Lung (tissue), 12 donors: ENCODE data around the gene FBN3. TPM values are rescaled to one million over a fixed set of nuclear protein-coding genes. Genes with fewer than 3 reads are reported as not detected.

Source experiments
- ATAC-seq: fragments of 200-7000 bp; cut with Tn5 transposase; one replicate; pipeline ENCODE4 v1.9.1; 2020; ENCODE audit warnings: moderate number of reproducible peaks; ENCODE audit not compliant: insufficient read depth, low FRiP score
- DNase-seq, 3 donors: peaks; one replicate each; pipeline ENCODE4 v3.0.0-alpha.2; 2013 to 2017
- H3K27ac ChIP-seq, 2 donors: one replicate each; pipeline ENCODE4 v1.5.1; 2013; ENCODE audit warnings: mild to moderate bottlenecking in 2 of 2, moderate library complexity in 2 of 2, control low read depth in 1 of 2, inconsistent platforms in 1 of 2, low read depth in 1 of 2, low read length in 1 of 2
- H3K27me3 ChIP-seq, 3 donors: one replicate each; pipeline ENCODE4 v1.5.1; 2013; ENCODE audit warnings: low read length in 2 of 3; ENCODE audit not compliant: control insufficient read depth in 3 of 3, insufficient read depth in 3 of 3
- H3K36me3 ChIP-seq, 4 donors: one replicate each; pipeline ENCODE4 v1.5.1; 2013; ENCODE audit warnings: low read length in 4 of 4, mild to moderate bottlenecking in 1 of 4, moderate library complexity in 1 of 4; ENCODE audit not compliant: control insufficient read depth in 4 of 4, insufficient read depth in 4 of 4
- H3K4me1 ChIP-seq, 5 donors: one replicate each; pipeline ENCODE4 v1.5.1; 2013; ENCODE audit warnings: low read length in 5 of 5, mild to moderate bottlenecking in 2 of 5, moderate library complexity in 1 of 5; ENCODE audit not compliant: control insufficient read depth in 5 of 5, insufficient read depth in 5 of 5
- H3K4me3 ChIP-seq: one replicate; pipeline ENCODE4 v1.5.1; 2013; ENCODE audit warnings: mild to moderate bottlenecking, control low read depth, moderate library complexity
- H3K9ac ChIP-seq, 2 donors: one replicate each; pipeline ENCODE4 v1.5.1; 2013; ENCODE audit warnings: low read length in 2 of 2, control low read depth in 1 of 2; ENCODE audit not compliant: insufficient read depth in 1 of 2
- H3K9me3 ChIP-seq, 4 donors: one replicate each; pipeline ENCODE4 v1.5.1; 2013; ENCODE audit warnings: low read length in 3 of 4, mild to moderate bottlenecking in 1 of 4, moderate library complexity in 1 of 4; ENCODE audit not compliant: control insufficient read depth in 4 of 4, insufficient read depth in 3 of 4
- WGBS, 2 donors: extraction: QIAGEN DNeasy Blood & Tissue Kit; methylation state at CpG; one replicate each; pipeline ENCODE4 v1.1.7; 2013; 5-methylcytosine and 5-hydroxymethylcytosine counted together
- polyA plus RNA-seq, 2 donors: library from polyadenylated mRNA; stranded (reverse); fragments of 200-250 nt; gene quantifications; one replicate each; pipeline ENCODE4 v1.2.1, GENCODE V29; 2013
- total RNA-seq, 2 donors: library from RNA; depleted of rRNA in 1 of 2; stranded (reverse); fragments of >200 nt in 1 of 2; gene quantifications; one replicate each; pipeline ENCODE4 v1.2.1, GENCODE V29; 2014 to 2021
- TF ChIP-seq, protein P1 (sequence below): IDR thresholded peaks from 2 replicates; pipeline ENCODE4 v1.5.1; 2012; ENCODE audit warnings: mild to moderate bottlenecking; ENCODE audit errors: control extremely low read depth, extremely low read depth
- donor health status: control.
- donor health status: control.
- donor health status: Bipolar disorder and iron deficiency.
- donor health status: healthy.
- donor health status: DM: yes; HTN: yes; CAD: no.

The FBN3 gene
- total and polyA plus RNA-seq, 4 donors = 0.32 to 26.4 (median 2.1) TPM

DNA sequence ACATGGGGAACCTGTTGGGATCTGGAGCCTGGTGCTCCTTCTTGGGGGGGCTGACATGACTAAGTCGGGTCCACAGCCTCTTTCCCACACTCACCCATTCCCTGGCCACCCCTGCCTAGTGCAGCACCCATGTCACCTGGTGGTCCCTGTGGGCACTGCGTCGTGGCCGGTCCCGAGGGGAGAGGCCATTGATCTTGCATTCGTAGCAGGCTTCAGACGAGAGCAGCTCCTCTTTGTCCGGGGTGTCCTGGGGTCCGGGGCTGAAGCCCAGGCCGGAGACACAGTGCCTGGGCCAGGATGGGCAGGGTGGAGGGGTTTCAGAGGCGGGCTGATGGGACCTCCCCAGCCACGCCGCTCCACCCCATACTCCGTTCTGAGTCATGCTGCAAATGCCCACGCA lies 77.5 kb downstream of the FBN3 start:
- no peak overlapping the region for H3K27ac ChIP-seq
- DNase-seq (no peak), ATAC-seq (no peak)
- no peak overlapping the region for H3K4me3 ChIP-seq
- peaks cover 0 to 13% (median 2%) of the 10 kb centered on the region in 4 donors for H3K36me3 ChIP-seq
- peaks cover 0 to 18% (median 5%) of the 10 kb centered on the region in 4 donors for H3K9me3 ChIP-seq
- TF ChIP-seq, protein P1, sequence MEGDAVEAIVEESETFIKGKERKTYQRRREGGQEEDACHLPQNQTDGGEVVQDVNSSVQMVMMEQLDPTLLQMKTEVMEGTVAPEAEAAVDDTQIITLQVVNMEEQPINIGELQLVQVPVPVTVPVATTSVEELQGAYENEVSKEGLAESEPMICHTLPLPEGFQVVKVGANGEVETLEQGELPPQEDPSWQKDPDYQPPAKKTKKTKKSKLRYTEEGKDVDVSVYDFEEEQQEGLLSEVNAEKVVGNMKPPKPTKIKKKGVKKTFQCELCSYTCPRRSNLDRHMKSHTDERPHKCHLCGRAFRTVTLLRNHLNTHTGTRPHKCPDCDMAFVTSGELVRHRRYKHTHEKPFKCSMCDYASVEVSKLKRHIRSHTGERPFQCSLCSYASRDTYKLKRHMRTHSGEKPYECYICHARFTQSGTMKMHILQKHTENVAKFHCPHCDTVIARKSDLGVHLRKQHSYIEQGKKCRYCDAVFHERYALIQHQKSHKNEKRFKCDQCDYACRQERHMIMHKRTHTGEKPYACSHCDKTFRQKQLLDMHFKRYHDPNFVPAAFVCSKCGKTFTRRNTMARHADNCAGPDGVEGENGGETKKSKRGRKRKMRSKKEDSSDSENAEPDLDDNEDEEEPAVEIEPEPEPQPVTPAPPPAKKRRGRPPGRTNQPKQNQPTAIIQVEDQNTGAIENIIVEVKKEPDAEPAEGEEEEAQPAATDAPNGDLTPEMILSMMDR = no peak
- H3K4me1 ChIP-seq = peaks cover 0 to 1% (median 0%) of the 10 kb centered on the region in 5 donors
- H3K9ac ChIP-seq = no peak overlapping the region
- no peaks in the 10 kb centered on the region for H3K27me3 ChIP-seq
- WGBS, 2 donors = 90 to 91% methylated on average over 15 of the region's 15 CpGs

DNA sequence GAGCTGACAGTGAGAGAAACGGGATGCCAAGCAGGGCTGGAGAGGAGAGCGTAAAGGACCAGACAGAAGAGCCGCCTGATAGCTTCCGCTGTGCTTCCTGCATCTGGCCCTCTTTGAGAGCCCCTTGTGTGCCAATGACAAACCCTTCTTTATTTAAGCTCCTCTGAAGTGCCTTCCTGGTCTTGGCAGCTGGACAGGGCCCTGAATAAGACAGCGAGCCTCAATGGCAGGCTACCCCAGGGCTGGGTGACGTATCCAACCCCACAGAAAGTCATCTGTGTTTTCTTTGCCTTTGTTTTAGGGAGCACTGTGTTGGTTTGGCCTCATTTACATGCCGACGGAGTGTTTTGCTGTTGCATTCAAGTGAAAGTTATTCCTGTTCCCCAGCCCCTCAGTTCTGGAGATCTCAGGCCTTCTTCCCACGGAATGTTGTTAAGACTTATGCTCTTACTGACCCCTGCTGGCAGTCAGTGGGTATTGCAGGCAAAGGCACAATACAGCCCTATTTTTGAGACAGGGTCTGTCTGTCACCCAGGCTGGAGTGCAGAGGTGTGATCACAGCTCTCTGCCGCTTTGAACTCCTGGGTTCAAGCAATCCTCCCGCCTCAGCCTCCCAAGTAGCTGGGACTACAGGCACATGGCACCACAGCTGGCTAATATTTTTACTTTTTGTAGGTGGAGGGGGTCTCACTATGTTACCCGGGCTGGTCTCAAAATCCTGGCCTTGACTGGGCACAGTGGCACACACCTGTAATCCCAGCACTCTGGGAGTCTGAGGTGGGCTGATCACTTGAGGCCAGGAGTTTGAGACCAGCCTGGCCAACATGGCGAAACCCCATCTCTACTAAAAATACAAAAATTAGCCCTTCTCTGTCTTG lies 80.1 kb downstream of the FBN3 start:
- Histone ChIP-seq H3K27ac (no peak overlapping the region), H3K4me3 (no peak overlapping the region), H3K4me1 (peaks cover 0 to 1% (median 0%) of the 10 kb centered on the region in 5 donors), H3K9ac (no peak overlapping the region), H3K9me3 (peaks cover 0 to 15% (median 4%) of the 10 kb centered on the region in 4 donors), H3K36me3 (peaks cover 0 to 4% (median 0%) of the 10 kb centered on the region in 4 donors), H3K27me3 (no peaks in the 10 kb centered on the region)
- DNase-seq (no peak), ATAC-seq (no peak)
- WGBS, 2 donors = 81 to 86% methylated on average over 13 of the region's 13 CpGs
- TF ChIP-seq, protein P1 = no peak

DNA sequence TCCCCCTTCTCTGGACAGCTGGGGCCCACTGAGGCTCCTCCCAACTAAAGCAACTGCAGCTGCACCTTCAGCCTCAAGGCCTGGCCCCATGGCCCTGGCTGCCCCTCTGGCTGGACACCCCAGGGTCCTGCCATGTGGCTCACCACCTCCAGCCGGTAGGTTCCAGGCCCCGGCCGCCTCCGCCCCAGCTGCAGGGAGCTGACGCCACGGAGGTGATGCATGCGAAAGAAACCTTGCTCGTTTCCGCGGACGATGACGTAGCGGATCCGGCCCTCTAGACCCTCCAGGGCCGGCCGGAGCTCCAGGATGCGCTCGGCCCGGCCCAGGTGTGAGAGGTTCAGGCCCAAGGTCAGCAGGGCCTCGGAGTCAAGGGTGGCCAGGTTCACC lies 83.5 kb downstream of the FBN3 start:
- no peak overlapping the region for H3K4me3 ChIP-seq
- ATAC-seq = no peak
- WGBS, 2 donors = 95 to 97% methylated on average over 20 of the region's 20 CpGs
- no peaks in the 10 kb centered on the region for H3K36me3 ChIP-seq
- H3K4me1 ChIP-seq = no peaks in the 10 kb centered on the region
- no peak overlapping the region for H3K27ac ChIP-seq
- no peak for DNase-seq
- H3K9ac ChIP-seq = no peak overlapping the region
- H3K27me3 ChIP-seq = no peaks in the 10 kb centered on the region
- TF ChIP-seq, protein P1 = no peak
- peaks cover 0 to 13% (median 4%) of the 10 kb centered on the region in 4 donors for H3K9me3 ChIP-seq
